ENCODE data around the gene TMPRSS3. TPM values are rescaled to one million over a fixed set of nuclear protein-coding genes. Genes with fewer than 3 reads are reported as not detected.

TMPRSS3 gene
- total RNA-seq, 2 experiments from 2014 or later, result 123 to 134 TPM

GRCh38 chr21:42392731-42393442 lies 3.0 kb downstream of the TMPRSS3 start:
- TF ChIP-seq, protein P1, sequence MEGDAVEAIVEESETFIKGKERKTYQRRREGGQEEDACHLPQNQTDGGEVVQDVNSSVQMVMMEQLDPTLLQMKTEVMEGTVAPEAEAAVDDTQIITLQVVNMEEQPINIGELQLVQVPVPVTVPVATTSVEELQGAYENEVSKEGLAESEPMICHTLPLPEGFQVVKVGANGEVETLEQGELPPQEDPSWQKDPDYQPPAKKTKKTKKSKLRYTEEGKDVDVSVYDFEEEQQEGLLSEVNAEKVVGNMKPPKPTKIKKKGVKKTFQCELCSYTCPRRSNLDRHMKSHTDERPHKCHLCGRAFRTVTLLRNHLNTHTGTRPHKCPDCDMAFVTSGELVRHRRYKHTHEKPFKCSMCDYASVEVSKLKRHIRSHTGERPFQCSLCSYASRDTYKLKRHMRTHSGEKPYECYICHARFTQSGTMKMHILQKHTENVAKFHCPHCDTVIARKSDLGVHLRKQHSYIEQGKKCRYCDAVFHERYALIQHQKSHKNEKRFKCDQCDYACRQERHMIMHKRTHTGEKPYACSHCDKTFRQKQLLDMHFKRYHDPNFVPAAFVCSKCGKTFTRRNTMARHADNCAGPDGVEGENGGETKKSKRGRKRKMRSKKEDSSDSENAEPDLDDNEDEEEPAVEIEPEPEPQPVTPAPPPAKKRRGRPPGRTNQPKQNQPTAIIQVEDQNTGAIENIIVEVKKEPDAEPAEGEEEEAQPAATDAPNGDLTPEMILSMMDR (IDR thresholded peaks at IDR 0.05), result no peak
- Mint-ChIP-seq H3K4me1 (ENCODE audit: low read depth) (peaks cover 77% of the 10 kb centered on the region), H3K27ac (peak overlapping the region; percentile 88), H3K36me3 (ENCODE audit: low read depth) (peaks cover 85% of the 10 kb centered on the region), H3K27me3 (no peaks in the 10 kb centered on the region), H3K4me3 (peak overlapping the region; percentile 65), H3K9me3 (no peaks in the 10 kb centered on the region)
- CTCF ChIA-PET, result interaction anchor here (0.6 to 4.0 kb wide), 12 partner anchors 11 to 192 kb away, joined by 3 to 23 read pairs (median 4); partner anchors contain the start of genes TFF1 and UBASH3A
- DNase-seq, result peak; percentile 41
- intact Hi-C loops (cut with micrococcal nuclease), result no loop called here
- POLR2A ChIA-PET, result interaction anchor here (0.6 to 3.5 kb wide), 15 partner anchors 11 to 62 kb away, joined by 3 to 39 read pairs (median 4); partner anchors contain the start of gene UBASH3A
- peak; percentile 94 for ATAC-seq

DNA sequence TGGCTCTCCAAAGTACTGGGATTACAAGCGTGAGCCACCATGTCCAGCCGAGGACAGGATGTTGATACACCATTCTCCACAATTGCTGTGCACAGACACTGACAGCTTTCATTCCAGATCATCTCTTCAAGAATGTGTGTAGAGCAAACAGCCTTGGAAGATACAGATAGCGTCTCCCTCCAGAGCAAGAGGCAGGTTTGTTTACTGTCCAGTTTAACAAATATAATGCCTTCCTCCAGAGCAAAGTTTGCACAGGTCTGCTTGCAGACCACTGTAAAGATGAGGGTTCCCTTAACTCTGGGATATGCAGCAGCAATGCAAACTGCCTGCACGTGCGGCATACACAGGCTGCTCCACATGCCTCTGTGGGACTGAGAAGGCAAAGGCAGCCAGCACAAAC lies 4.6 kb downstream of the TMPRSS3 start:
- Mint-ChIP-seq H3K36me3 (ENCODE audit: low read depth) (peaks cover 85% of the 10 kb centered on the region), H3K4me3 (no peak overlapping the region), H3K27ac (no peak overlapping the region), H3K9me3 (no peaks in the 10 kb centered on the region), H3K4me1 (ENCODE audit: low read depth) (peaks cover 77% of the 10 kb centered on the region), H3K27me3 (no peaks in the 10 kb centered on the region)
- no peak for ATAC-seq
- ChIA-PET CTCF (interaction anchor here (1.0 to 4.0 kb wide), 2 partner anchors 10 to 12 kb away, joined by 5 to 23 read pairs; partner anchors contain the start of gene UBASH3A), POLR2A (interaction anchor here (3.5 kb wide), 1 partner anchor 18 kb away, joined by 15 read pairs; no protein-coding TSS in a partner anchor)
- DNase-seq, result no peak
- TF ChIP-seq, protein P1 (IDR thresholded peaks at IDR 0.05), result no peak
- intact Hi-C loops (cut with micrococcal nuclease), result no loop called here

DNA sequence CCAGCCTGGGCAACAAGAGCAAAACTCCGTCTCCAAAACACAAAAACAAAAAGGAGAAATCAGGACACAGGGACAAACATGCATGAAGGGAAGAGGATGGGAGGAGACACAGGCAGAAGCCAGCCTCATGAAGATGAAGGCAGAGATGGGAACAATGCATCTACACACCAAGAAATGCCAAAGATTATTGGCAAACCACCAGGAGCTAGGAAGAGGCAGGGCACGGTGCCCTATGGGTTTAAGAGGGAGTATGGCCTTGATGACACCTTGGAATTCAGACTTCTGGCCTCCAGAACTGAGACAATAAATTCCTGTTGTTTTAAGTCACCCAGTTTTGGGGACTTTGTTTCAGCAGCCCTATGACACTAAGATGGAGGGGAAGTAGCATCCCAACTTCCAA lies 5.2 kb downstream of the TMPRSS3 start:
- Mint-ChIP-seq H3K27me3 (no peaks in the 10 kb centered on the region), H3K36me3 (ENCODE audit: low read depth) (peaks cover 86% of the 10 kb centered on the region), H3K4me3 (no peak overlapping the region), H3K9me3 (no peaks in the 10 kb centered on the region), H3K27ac (peak overlapping the region; percentile 14), H3K4me1 (ENCODE audit: low read depth) (peaks cover 80% of the 10 kb centered on the region)
- no peak for DNase-seq
- intact Hi-C loops (cut with micrococcal nuclease), result no loop called here
- POLR2A ChIA-PET, result no interaction called here
- CTCF ChIA-PET, result no interaction called here
- ATAC-seq, result no peak
- TF ChIP-seq, protein P1 (IDR thresholded peaks at IDR 0.05), result no peak

DNA sequence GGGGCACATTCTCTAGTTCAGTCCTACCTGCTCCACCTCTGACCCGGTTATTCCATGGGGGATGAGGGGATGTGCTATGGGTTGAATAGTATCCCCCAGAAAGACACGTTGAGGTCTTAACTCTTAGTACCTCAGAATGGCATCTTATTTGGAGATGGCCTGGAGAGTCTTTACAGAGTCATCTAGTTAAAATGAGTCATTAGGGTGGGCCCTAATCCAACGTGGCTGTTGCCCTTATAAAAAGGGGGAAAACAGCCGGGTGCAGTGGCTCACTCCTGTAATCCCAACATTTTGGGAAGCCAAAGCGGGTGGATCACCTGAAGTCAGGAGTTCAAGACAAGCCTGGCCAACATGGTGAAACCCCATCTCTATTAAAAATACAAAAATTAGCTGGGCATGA lies 5.7 kb downstream of the TMPRSS3 start:
- H3K27ac Mint-ChIP-seq, result no peak overlapping the region
- TF ChIP-seq, protein P1 (IDR thresholded peaks at IDR 0.05), result no peak
- DNase-seq, result no peak
- CTCF ChIA-PET, result no interaction called here
- H3K4me1 Mint-ChIP-seq (ENCODE audit: low read depth), result peaks cover 84% of the 10 kb centered on the region
- ATAC-seq, result no peak
- H3K27me3 Mint-ChIP-seq, result no peaks in the 10 kb centered on the region
- POLR2A ChIA-PET, result no interaction called here
- intact Hi-C loops (cut with micrococcal nuclease), result no loop called here
- peaks cover 87% of the 10 kb centered on the region for H3K36me3 Mint-ChIP-seq (ENCODE audit: low read depth)
- H3K4me3 Mint-ChIP-seq, result no peak overlapping the region
- H3K9me3 Mint-ChIP-seq, result no peaks in the 10 kb centered on the region

DNA sequence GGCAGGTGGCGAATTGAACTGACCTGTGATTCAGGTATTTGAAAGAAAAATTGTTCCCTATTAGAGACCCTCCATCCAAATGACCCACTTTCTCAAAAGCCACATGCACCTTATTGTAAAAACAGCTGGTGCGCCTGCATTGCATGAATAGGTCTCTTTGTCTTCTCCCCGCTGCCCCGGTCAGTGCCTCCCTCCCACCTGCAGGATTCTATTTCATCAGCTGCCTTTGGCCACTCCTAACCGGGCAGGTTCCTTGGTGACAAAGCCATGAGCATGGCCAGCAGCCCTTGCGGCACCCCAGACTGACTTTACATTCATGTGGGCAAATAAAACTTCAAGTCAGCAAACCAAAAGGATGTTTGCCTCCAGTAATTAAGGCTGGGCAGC lies 6.4 kb downstream of the TMPRSS3 start:
- H3K27me3 Mint-ChIP-seq, result no peaks in the 10 kb centered on the region
- H3K9me3 Mint-ChIP-seq, result no peaks in the 10 kb centered on the region
- ATAC-seq (no peak), DNase-seq (no peak)
- CTCF ChIA-PET, result interaction anchor here (0.8 to 1.2 kb wide), 3 partner anchors 9 to 61 kb away, joined by 3 to 5 read pairs (median 3); no protein-coding TSS in a partner anchor
- peaks cover 79% of the 10 kb centered on the region for H3K4me1 Mint-ChIP-seq (ENCODE audit: low read depth)
- no peak overlapping the region for H3K4me3 Mint-ChIP-seq
- POLR2A ChIA-PET, result interaction anchor here (0.9 to 2.8 kb wide), 3 partner anchors 15 to 36 kb away, joined by 3 to 8 read pairs (median 5); no protein-coding TSS in a partner anchor
- no peak overlapping the region for H3K27ac Mint-ChIP-seq
- TF ChIP-seq, protein P1 (IDR thresholded peaks at IDR 0.05), result no peak
- intact Hi-C loops (cut with micrococcal nuclease), result no loop called here
- peaks cover 86% of the 10 kb centered on the region for H3K36me3 Mint-ChIP-seq (ENCODE audit: low read depth)
